K562 (cell line): Measurements from ENCODE around the gene ARHGAP24. TPM values are rescaled to one million over a fixed set of nuclear protein-coding genes. Genes with fewer than 3 reads are reported as not detected.

Source experiments
- ATF3 ChIP-seq, 2 experiments: fragments of 450-650 bp in 1 of 2; sonication (generic) in 1 of 2; formaldehyde crosslinking in 1 of 2; IDR thresholded peaks in 1 of 2; conservative IDR thresholded peaks in 1 of 2; 2 replicates each; pipeline versions ENCODE4 v1.6.1 to v1.8.1; 2016 to 2023; ENCODE audit warnings: mild to moderate bottlenecking in 2 of 2, moderate library complexity in 2 of 2, inconsistent platforms in 1 of 2, missing genetic modification reagents in 1 of 2
- FOXK1 ChIP-seq: sonication (generic); formaldehyde crosslinking; IDR thresholded peaks from 2 replicates; pipeline ENCODE4 v1.8.0; 2022; ENCODE audit warnings: missing genetic modification reagents, mild to moderate bottlenecking, borderline replicate concordance
- HNRNPUL1 ChIP-seq: fragments of 200-400 bp; formaldehyde crosslinking; IDR thresholded peaks from 2 replicates; pipeline ENCODE4 v1.6.1; 2017; ENCODE audit warnings: low read length
- THAP12 ChIP-seq: fragments of 250-450 bp; sonication (Bioruptor Pico); IDR thresholded peaks from 2 replicates; pipeline ENCODE4 v1.9.0; 2021; ENCODE audit warnings: mild to moderate bottlenecking, inconsistent platforms
- ZBTB26 ChIP-seq: fragments of 450-650 bp; formaldehyde crosslinking; IDR thresholded peaks from 2 replicates; pipeline ENCODE4 v1.4.0; 2022; ENCODE audit warnings: missing genetic modification characterization
- polyA plus RNA-seq, 8 experiments: library from polyadenylated mRNA; depleted of rRNA in 4 of 8; stranded (reverse) in 5 of 8; unstranded in 3 of 8; fragments of >200 nt; fragmentation: Nextera tagmentation in 2 of 8; fragmentation: Illumina TruSeq in 1 of 8; extraction: Ambion mirVana in 2 of 8; extraction: Trizol in 1 of 8; gene quantifications; 2 replicates each; pipeline versions ENCODE4 v1.2.1 to v1.2.3, GENCODE V29; 2011 to 2014; ENCODE audit warnings: inconsistent platforms in 1 of 8, missing spikeins in 1 of 8
- total RNA-seq, 7 experiments: library from RNA; depleted of rRNA in 6 of 7; stranded (reverse); fragments of >200 nt in 6 of 7; fragmentation: Illumina TruSeq in 2 of 7; extraction: Trizol in 2 of 7; gene quantifications; 2 replicates each; pipeline versions ENCODE4 v1.2.1 to v1.2.3, GENCODE V29; 2011 to 2021; ENCODE audit warnings: low replicate concordance in 1 of 7
- TF ChIP-seq, protein P1 (sequence below): fragments of 250-450 bp; sonication (Bioruptor Pico); IDR thresholded peaks from 2 replicates; pipeline ENCODE4 v1.4.0; 2020
- TF ChIP-seq, protein P2 (sequence below): fragments of 450-650 bp; conservative IDR thresholded peaks from 2 replicates; pipeline ENCODE4 v1.6.1; 2016; ENCODE audit warnings: missing genetic modification characterization, low read depth, mild to moderate bottlenecking, control low read depth, missing compliant biosample characterization

ARHGAP24 gene
- total and polyA plus RNA-seq, 9 of the 15 experiments (the other 6 are each of a cell fraction or from before 2014, with no cell fraction given), result 8.0 to 22.6 (median 14.0) TPM

GRCh38 chr4:85515701-85516100, 40.8 kb downstream of the ARHGAP24 start (continued):
- TF ChIP-seq, protein P1, sequence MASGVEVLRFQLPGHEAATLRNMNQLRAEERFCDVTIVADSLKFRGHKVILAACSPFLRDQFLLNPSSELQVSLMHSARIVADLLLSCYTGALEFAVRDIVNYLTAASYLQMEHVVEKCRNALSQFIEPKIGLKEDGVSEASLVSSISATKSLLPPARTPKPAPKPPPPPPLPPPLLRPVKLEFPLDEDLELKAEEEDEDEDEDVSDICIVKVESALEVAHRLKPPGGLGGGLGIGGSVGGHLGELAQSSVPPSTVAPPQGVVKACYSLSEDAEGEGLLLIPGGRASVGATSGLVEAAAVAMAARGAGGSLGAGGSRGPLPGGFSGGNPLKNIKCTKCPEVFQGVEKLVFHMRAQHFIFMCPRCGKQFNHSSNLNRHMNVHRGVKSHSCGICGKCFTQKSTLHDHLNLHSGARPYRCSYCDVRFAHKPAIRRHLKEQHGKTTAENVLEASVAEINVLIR (CRISPR knock-in tag), result no peak
- TF ChIP-seq ATF3 (IDR thresholded peaks at IDR 0.05) (no peak), ATF3 (CRISPR knock-in tag; conservative IDR thresholded peaks at IDR 0.05) (no peak), THAP12 (no peak), HNRNPUL1 (no peak), ZBTB26 (CRISPR knock-in tag) (no peak), FOXK1 (no peak)
- TF ChIP-seq, protein P2, sequence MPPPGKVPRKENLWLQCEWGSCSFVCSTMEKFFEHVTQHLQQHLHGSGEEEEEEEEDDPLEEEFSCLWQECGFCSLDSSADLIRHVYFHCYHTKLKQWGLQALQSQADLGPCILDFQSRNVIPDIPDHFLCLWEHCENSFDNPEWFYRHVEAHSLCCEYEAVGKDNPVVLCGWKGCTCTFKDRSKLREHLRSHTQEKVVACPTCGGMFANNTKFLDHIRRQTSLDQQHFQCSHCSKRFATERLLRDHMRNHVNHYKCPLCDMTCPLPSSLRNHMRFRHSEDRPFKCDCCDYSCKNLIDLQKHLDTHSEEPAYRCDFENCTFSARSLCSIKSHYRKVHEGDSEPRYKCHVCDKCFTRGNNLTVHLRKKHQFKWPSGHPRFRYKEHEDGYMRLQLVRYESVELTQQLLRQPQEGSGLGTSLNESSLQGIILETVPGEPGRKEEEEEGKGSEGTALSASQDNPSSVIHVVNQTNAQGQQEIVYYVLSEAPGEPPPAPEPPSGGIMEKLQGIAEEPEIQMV (tag), result no peak
